Measurements from ENCODE around the gene TRPM3.
A peak's percentile ranks its signal among the peaks of the same experiment; 100 is the strongest.

The TRPM3 gene

DNA sequence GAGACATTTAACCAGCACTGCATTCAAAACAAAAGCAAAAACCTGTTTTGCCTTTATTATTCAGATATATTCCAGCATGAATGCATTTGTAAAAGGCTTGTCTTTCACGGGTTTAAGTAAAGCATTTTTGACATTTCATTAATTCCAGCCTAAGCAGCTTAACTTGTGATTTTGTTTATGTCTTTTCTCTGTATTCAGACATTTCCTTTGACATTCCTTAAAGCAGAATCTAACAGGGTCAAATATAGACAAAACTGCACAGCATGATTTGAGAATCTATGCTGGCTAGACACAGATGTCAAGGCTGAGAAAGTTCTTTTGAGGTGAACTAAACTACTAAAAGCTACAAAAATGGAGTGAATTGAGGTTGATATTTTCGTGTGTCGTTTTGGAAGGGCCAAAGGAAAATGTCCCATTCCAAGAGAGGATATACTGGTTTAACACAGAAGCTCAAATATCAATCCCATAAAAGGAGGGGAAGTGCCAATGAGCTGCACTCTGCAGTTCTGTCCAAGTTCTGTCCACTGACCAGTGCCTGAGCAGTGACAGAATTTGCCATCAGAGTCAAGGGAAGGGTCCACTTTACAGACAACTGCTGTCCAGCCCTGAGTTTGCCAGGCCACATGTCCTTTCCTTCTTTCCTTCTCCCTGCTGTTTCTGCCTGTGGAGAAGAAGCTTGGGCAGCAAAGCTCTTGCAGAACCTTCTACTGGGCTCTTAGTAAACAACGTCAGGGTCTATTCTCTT lies 508.2 kb downstream of the TRPM3 start:
- CTCF ChIA-PET, result interaction anchor here (2.0 kb wide), 1 partner anchor 11 kb away, joined by 10 read pairs; no protein-coding TSS in a partner anchor
- TF ChIP-seq CTCF (IDR thresholded peaks at IDR 0.05; ENCODE audit: insufficient read depth, low read length, missing control alignments), result no peak

DNA sequence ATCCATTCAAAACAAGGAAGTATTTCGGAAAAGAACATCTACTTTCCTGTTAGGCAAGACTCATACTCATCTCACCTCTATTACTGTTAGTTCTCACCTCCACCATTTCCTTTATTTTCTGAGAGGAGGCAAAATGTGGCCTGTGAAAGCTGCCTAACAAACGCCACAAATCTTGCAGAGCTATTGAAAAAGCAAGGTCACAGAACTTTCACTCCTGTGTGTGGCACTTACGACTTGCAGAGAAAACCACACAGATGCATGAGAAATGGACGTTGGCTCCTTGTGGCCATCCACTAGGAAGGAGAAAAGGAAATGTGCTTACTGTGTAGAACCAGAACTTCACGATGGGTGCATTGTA lies 511.2 kb downstream of the TRPM3 start:
- ChIA-PET CTCF (no interaction called here), POLR2A (interaction anchor here (1.1 kb wide), 1 partner anchor 190 kb away, joined by 3 read pairs; no protein-coding TSS in a partner anchor)
- no peak for TF ChIP-seq CTCF (IDR thresholded peaks at IDR 0.05; ENCODE audit: insufficient read depth, low read length, missing control alignments)
- no peak for DNase-seq (ENCODE audit: low read depth, low spot score)
- H3K4me3 ChIP-seq (ENCODE audit: low read depth, low read length), result no peak overlapping the region

More for the DNA sequence above, 508.2 kb downstream of the TRPM3 start:
- H3K4me3 ChIP-seq (ENCODE audit: low read depth, low read length), result no peak overlapping the region
- no peak for DNase-seq (ENCODE audit: low read depth, low spot score)
- POLR2A ChIA-PET, result no interaction called here

DNA sequence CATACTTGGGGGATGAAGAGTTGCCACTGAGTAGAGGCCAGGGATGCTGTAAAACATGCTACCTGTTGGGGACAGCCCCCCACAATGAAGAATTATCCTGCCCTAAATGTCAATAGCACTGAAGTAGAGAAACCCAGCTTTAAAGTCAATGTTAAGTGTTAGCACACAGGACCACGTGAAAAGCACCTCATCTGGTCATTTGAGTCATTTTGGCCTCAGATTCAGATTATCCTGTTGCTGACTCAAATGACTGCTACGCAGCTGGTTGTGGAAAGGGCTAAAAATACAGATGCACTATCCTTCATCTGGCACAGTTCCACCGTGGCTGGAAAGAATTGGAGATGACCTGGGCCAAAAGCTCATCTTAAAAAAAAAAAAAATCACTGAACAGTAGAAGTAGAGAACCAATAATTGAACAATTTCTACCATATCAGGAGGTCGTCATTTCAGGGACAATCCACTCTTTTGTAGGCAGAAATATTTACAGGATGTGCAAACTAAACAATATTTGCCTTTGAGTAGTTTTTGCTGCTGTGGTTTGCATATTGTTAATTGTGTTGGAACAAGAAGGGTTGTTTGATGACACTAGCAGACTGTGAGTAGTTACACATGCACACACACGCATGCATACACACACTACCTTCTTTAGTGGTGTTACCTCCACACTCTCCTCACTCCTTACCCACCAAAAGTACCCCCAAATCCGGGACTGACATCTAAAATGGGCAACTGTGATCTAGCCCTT lies 511.7 kb downstream of the TRPM3 start:
- no peak for TF ChIP-seq CTCF (IDR thresholded peaks at IDR 0.05; ENCODE audit: insufficient read depth, low read length, missing control alignments)
- CTCF ChIA-PET, result no interaction called here
- POLR2A ChIA-PET, result interaction anchor here (0.8 to 1.1 kb wide), 2 partner anchors 190 to 206 kb away, joined by 3 to 4 read pairs; no protein-coding TSS in a partner anchor

DNA sequence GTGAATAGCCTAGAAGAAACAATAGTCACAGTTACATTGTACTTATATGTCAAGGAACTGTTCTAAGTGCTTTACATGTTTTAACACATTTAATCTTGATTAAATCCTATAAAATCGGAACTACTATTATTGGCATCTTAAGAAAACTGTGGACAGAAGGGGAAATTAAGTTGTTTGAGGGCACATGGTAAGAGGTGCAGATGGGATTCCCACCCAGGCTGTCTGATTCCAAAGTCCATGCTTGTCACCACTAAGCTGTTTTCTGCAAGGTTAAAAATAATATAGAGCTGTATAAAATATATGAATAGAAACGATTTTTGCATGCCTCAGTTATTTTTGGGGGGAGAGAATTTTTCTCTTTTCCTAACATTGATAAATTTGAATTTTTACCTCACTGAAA lies 512.4 kb downstream of the TRPM3 start:
- ChIA-PET POLR2A (interaction anchor here (0.8 to 1.1 kb wide), 2 partner anchors 189 to 205 kb away, joined by 3 to 4 read pairs; no protein-coding TSS in a partner anchor), CTCF (interaction anchor here (1.5 kb wide), 1 partner anchor 269 kb away, joined by 8 read pairs; no protein-coding TSS in a partner anchor)
- H3K4me3 ChIP-seq (ENCODE audit: low read depth, low read length), result no peak overlapping the region
- DNase-seq (ENCODE audit: low read depth, low spot score), result no peak
- no peak for TF ChIP-seq CTCF (IDR thresholded peaks at IDR 0.05; ENCODE audit: insufficient read depth, low read length, missing control alignments)

More for the DNA sequence above, 511.7 kb downstream of the TRPM3 start:
- DNase-seq (ENCODE audit: low read depth, low spot score), result peak; percentile 85
- H3K4me3 ChIP-seq (ENCODE audit: low read depth, low read length), result no peak overlapping the region

DNA sequence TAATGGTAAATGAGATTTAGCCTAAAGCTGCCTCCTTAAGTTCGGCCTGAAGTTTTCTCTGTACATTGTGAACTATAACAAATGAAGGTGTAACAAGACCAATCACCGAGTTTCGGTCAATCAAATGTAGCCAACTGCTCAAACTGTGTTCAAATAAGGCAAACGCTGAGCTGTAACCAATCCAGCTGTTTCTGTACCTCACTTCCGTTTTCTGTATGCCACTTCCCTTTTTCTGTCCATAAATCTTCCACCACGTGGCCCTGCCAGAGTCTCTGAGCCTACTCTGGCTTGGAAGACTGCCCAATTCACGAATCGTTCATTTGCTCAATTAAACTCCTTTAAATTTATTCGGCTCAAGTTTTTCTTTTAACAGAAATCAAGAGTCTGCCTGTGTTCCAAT lies 513.5 kb downstream of the TRPM3 start:
- DNase-seq (ENCODE audit: low read depth, low spot score), result no peak
- no peak for TF ChIP-seq CTCF (IDR thresholded peaks at IDR 0.05; ENCODE audit: insufficient read depth, low read length, missing control alignments)
- CTCF ChIA-PET, result interaction anchor here (1.5 kb wide), 1 partner anchor 268 kb away, joined by 8 read pairs; no protein-coding TSS in a partner anchor
- POLR2A ChIA-PET, result no interaction called here
- no peak overlapping the region for H3K4me3 ChIP-seq (ENCODE audit: low read depth, low read length)

- H3K4me3 ChIP-seq (ENCODE audit: low read depth, low read length), result no peak overlapping the region
- ChIA-PET CTCF (interaction anchor here (1.5 kb wide), 1 partner anchor 267 kb away, joined by 8 read pairs; no protein-coding TSS in a partner anchor), POLR2A (no interaction called here)
- no peak for TF ChIP-seq CTCF (IDR thresholded peaks at IDR 0.05; ENCODE audit: insufficient read depth, low read length, missing control alignments)
- DNase-seq (ENCODE audit: low read depth, low spot score), result no peak
Measured at GRCh38 chr9:70607329-70607728, 514.1 kb downstream of the TRPM3 start.
